ENCODE results near the gene ARID5B. TPM values are rescaled to one million over a fixed set of nuclear protein-coding genes. Genes with fewer than 3 reads are reported as not detected.

The ARID5B gene
- total and polyA plus RNA-seq, 2 experiments from 2014 or later = 1.3 to 1.6 TPM

DNA sequence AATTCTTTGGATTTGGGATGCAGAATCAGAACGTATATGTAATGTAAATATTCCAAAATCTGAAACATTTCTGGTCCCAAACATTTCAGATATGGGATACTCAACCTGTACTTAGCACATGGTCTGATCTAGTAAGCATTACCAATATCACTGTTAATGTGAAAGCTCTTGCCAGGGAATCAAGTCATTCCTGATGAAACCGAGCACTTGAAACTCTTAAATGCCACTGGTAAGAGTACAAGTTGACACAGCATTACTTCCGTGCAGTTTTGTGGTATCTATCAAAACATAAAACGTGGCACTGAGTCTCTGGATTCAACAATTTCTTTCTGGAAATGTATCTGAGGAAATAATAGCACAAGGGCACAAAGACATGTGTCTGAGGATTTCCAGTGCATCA is 211.5 kb downstream of the ARID5B start:
- Mint-ChIP-seq H3K4me1 (no peaks in the 10 kb centered on the region), H3K36me3 (ENCODE audit: low read depth) (no peaks in the 10 kb centered on the region), H3K27ac (no peak overlapping the region), H3K27me3 (ENCODE audit: insufficient read depth, low read depth, poor library complexity) (peaks cover 5% of the 10 kb centered on the region), H3K9me3 (no peaks in the 10 kb centered on the region), H3K4me3 (no peak overlapping the region)
- Histone ChIP-seq H3K4me3 (no peak overlapping the region), H3F3A (replicated peaks; ENCODE audit: low read depth) (no peaks in the 10 kb centered on the region), H3K9me2 (ENCODE audit: insufficient read depth) (no peaks in the 10 kb centered on the region), H3K27me3 (ENCODE audit: insufficient read depth) (no peaks in the 10 kb centered on the region), H3K36me3 (ENCODE audit: insufficient read depth) (no peaks in the 10 kb centered on the region), H3K79me2 (replicated peaks; ENCODE audit: insufficient read depth) (no peaks in the 10 kb centered on the region), H2AFZ (no peak overlapping the region), H4K20me1 (replicated peaks; ENCODE audit: insufficient read depth) (no peaks in the 10 kb centered on the region), H3K4me1 (ENCODE audit: insufficient read depth) (no peaks in the 10 kb centered on the region), H3K27ac (ENCODE audit: low read depth) (no peak overlapping the region), H3K4me2 (no peak overlapping the region)
- DNase-seq (ENCODE audit: low spot score) = no peak
- TF ChIP-seq ZNF114 (CRISPR knock-in tag; IDR thresholded peaks at IDR 0.05) = no peak
- no peak for TF ChIP-seq ZNF331 (CRISPR knock-in tag; IDR thresholded peaks at IDR 0.05; ENCODE audit: low read depth)
- TF ChIP-seq, protein P1, sequence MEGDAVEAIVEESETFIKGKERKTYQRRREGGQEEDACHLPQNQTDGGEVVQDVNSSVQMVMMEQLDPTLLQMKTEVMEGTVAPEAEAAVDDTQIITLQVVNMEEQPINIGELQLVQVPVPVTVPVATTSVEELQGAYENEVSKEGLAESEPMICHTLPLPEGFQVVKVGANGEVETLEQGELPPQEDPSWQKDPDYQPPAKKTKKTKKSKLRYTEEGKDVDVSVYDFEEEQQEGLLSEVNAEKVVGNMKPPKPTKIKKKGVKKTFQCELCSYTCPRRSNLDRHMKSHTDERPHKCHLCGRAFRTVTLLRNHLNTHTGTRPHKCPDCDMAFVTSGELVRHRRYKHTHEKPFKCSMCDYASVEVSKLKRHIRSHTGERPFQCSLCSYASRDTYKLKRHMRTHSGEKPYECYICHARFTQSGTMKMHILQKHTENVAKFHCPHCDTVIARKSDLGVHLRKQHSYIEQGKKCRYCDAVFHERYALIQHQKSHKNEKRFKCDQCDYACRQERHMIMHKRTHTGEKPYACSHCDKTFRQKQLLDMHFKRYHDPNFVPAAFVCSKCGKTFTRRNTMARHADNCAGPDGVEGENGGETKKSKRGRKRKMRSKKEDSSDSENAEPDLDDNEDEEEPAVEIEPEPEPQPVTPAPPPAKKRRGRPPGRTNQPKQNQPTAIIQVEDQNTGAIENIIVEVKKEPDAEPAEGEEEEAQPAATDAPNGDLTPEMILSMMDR (conservative IDR thresholded peaks at IDR 0.05; ENCODE audit: low read depth in 2 of 2) = no peak
- no peak for TF ChIP-seq JUNB (IDR thresholded peaks at IDR 0.05; ENCODE audit: unreplicated experiment)
- TF ChIP-seq ETS1 (IDR thresholded peaks at IDR 0.05) = no peak
- no peak for TF ChIP-seq NANOG (IDR thresholded peaks at IDR 0.05; ENCODE audit: borderline replicate concordance)
- no peak for TF ChIP-seq EZH2phosphoT487 (IDR thresholded peaks at IDR 0.05; ENCODE audit: unreplicated experiment)
- no peak for TF ChIP-seq ZNF462 (CRISPR knock-in tag; IDR thresholded peaks at IDR 0.05)
- TF ChIP-seq CREB1 (CRISPR knock-in tag; IDR thresholded peaks at IDR 0.05; ENCODE audit: low read depth) = no peak
- TF ChIP-seq, protein P2, sequence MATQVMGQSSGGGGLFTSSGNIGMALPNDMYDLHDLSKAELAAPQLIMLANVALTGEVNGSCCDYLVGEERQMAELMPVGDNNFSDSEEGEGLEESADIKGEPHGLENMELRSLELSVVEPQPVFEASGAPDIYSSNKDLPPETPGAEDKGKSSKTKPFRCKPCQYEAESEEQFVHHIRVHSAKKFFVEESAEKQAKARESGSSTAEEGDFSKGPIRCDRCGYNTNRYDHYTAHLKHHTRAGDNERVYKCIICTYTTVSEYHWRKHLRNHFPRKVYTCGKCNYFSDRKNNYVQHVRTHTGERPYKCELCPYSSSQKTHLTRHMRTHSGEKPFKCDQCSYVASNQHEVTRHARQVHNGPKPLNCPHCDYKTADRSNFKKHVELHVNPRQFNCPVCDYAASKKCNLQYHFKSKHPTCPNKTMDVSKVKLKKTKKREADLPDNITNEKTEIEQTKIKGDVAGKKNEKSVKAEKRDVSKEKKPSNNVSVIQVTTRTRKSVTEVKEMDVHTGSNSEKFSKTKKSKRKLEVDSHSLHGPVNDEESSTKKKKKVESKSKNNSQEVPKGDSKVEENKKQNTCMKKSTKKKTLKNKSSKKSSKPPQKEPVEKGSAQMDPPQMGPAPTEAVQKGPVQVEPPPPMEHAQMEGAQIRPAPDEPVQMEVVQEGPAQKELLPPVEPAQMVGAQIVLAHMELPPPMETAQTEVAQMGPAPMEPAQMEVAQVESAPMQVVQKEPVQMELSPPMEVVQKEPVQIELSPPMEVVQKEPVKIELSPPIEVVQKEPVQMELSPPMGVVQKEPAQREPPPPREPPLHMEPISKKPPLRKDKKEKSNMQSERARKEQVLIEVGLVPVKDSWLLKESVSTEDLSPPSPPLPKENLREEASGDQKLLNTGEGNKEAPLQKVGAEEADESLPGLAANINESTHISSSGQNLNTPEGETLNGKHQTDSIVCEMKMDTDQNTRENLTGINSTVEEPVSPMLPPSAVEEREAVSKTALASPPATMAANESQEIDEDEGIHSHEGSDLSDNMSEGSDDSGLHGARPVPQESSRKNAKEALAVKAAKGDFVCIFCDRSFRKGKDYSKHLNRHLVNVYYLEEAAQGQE (IDR thresholded peaks at IDR 0.05; ENCODE audit: unreplicated experiment) = no peak
- no peak for TF ChIP-seq STAT1 (IDR thresholded peaks at IDR 0.05; ENCODE audit: unreplicated experiment)
- no peak for ATAC-seq

All from GM23338 (cell line).